ENCODE data around the gene PLA2G4D.

DNA sequence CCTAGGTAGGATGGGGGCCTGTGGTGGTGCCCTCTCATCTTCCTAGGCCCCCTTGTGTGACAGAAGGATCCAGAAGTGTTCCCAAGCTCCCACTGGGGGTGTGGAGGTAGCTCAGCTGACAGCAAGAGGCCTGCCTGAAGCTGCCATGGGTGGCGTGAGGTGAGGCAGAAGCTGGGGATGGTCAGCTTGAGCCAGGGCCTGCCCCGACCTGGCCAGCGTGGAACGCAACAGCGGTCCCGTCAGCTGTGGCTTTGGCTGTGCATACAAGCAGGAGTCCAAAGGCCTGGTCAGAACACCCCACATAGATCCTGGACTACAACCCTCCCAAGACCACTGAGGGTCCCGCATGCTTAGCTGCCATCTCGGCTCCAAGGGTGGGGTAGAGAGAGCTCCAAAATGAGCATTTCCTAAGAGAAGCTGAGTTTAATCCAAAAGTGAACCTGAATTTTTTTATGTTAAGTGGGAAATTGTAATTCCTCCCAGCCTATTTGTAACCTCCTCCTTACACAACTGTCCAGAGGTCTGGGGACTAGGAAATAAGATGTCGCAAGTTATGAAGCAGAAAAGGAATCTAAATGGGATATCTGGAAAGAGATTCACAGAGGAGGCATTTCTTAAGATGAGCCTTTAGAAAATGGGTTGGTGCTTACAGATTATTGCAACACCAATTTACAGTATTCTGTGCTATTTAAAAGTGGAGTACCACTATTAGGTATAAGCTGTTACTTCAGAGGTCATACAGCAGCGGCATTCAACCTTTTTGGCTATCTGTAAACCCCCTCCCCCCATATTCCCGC, 9.9 kb upstream of the PLA2G4D start:
- no peak for TF ChIP-seq EZH2 (IDR thresholded peaks at IDR 0.05; ENCODE audit: borderline replicate concordance, low read depth, low read length, severe bottlenecking)
- TF ChIP-seq, protein P1, sequence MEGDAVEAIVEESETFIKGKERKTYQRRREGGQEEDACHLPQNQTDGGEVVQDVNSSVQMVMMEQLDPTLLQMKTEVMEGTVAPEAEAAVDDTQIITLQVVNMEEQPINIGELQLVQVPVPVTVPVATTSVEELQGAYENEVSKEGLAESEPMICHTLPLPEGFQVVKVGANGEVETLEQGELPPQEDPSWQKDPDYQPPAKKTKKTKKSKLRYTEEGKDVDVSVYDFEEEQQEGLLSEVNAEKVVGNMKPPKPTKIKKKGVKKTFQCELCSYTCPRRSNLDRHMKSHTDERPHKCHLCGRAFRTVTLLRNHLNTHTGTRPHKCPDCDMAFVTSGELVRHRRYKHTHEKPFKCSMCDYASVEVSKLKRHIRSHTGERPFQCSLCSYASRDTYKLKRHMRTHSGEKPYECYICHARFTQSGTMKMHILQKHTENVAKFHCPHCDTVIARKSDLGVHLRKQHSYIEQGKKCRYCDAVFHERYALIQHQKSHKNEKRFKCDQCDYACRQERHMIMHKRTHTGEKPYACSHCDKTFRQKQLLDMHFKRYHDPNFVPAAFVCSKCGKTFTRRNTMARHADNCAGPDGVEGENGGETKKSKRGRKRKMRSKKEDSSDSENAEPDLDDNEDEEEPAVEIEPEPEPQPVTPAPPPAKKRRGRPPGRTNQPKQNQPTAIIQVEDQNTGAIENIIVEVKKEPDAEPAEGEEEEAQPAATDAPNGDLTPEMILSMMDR (IDR thresholded peaks at IDR 0.05; ENCODE audit: borderline replicate concordance, extremely low read depth, low read length, poor library complexity, severe bottlenecking), result no peak

Measured in DND-41 (cell line).